Middle frontal gyrus (tissue), 1 donor: ENCODE results near the gene RNF220.

ENCODE experiments used
- DNase-seq: peaks from one replicate; pipeline ENCODE4 v3.0.0-alpha.2; 2015; ENCODE audit warnings: low spot score; ENCODE audit errors: extremely low spot score

RNF220 gene

DNA sequence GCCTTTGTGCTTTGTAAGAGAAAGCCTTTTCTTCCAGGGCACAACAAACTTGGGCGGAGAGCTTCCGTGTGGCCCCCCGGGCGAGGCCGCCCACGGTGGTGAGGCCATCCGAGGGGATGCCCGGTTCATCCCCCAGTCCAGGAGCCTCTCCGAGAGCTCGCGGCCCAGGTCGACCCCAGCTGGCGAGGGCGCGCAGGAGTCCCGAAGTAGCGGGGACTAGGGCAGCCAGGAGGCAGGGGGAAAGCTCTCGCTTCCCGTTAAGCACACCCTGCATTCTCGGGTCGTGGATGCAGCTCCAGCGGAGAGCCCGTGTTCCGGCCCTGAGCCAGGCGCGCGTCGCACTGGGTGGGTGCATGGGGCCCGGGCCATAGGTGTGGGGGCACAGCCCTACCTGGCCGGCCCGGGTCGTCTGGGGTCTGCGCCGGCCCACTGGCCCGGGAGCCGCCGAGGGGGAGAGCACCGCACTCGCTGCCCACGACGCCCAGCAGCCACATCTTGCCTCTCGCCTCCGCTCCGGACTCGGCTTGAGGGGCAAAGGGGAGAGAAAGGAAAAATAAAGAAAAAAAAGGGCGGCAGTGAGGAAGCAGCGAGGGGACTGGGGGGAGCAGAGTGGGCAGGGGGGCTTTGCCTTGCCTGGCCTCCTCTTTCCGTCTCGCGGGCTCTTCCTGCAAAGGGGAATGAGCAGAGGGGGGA is 1.8 kb downstream of the RNF220 start:
- no peak for DNase-seq

- no peak for DNase-seq
Measured at GRCh38 chr1:44407430-44408211, 2.6 kb downstream of the RNF220 start.

- DNase-seq, result no peak
Measured at GRCh38 chr1:44408212-44408582, 3.1 kb downstream of the RNF220 start.

DNA sequence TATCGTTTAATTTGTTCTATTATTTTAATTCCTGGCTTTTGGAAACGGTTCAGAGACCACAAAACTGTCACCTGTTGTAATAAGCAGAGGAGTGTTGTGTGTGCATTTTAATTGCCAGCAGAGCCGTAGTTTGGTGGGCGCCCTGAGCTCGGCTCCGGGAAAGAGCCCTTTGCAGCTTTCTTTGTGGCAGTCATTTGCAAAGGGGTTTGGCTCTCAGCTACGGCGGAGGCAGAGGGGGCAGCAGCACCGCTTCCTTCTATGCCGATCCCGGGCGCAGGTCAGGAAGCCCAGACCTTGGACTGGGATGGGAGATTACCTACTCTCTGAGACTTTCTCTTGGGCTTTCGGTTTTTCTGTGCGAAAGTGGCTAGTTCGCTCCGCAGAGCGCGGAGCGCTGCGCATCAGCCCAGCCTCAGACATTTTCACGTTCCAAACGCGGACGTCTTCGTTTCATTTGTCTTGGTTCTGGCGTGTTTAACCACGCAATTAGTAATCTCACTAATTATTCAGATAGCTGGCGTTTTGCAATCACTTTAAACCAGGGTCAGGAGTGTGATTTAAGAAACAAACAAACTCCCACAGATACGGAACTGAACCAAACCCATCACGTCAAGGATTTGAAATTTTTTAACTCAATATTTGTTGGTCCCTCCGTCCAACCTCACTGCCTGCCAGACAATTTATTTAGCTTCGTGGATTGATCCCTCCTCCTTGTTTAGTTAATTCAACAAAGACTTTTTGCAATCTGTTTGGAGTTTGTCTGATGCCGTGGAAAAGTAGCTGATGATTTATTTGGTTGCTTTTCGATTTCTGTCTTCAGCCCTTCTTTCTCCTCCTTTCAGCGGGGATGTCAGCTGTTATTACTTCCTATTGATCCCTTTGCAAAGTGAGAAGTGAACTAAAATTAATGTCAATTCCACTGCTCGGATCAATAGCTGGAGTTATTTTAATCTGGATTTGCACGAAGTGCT is 3.9 kb downstream of the RNF220 start:
- DNase-seq, result no peak

DNA sequence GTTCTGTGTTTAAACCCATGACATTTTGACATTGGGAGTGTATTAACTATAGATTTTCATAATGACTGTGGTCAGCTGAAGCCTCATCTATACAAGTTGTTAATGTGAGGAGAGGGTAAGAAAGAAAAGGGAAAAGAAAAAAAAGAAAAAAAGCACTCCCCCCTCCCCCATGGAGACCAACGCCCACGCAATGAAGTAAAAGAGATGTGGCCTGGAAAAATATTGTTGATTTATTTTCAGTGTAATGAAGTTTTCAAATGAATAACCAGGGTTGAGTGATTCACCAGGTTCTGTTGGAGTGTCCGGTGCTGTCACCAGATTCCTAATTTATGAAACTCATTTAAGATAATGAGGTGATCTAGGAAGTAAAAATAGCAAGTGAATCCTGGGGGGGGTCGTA is 4.7 kb downstream of the RNF220 start:
- no peak for DNase-seq

DNA sequence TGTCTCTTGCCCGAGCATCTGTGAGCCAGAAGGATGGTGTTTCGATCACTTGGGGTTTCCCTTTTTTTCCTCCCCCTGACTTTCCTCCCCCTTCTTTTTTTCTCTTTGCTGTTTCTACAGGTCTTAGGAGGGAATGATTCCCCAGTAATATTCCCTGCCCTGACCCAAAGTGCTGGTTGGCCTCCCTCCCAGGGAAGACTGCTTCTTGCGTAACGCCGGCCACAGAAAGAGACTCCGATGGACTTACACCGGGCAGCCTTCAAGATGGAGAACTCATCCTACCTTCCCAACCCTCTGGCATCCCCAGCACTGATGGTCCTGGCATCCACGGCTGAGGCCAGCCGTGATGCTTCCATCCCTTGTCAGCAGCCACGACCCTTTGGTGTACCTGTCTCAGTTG is 6.8 kb downstream of the RNF220 start:
- DNase-seq, result no peak

- no peak for DNase-seq
Measured at GRCh38 chr1:44412601-44413000, 7.5 kb downstream of the RNF220 start.

- no peak for DNase-seq
Measured at GRCh38 chr1:44413740-44414139, 8.7 kb downstream of the RNF220 start.

GRCh38 chr1:44415013-44415412 is 10.0 kb downstream of the RNF220 start:
- DNase-seq, result no peak

GRCh38 chr1:44416408-44416807 is 11.4 kb downstream of the RNF220 start:
- DNase-seq, result no peak

DNA sequence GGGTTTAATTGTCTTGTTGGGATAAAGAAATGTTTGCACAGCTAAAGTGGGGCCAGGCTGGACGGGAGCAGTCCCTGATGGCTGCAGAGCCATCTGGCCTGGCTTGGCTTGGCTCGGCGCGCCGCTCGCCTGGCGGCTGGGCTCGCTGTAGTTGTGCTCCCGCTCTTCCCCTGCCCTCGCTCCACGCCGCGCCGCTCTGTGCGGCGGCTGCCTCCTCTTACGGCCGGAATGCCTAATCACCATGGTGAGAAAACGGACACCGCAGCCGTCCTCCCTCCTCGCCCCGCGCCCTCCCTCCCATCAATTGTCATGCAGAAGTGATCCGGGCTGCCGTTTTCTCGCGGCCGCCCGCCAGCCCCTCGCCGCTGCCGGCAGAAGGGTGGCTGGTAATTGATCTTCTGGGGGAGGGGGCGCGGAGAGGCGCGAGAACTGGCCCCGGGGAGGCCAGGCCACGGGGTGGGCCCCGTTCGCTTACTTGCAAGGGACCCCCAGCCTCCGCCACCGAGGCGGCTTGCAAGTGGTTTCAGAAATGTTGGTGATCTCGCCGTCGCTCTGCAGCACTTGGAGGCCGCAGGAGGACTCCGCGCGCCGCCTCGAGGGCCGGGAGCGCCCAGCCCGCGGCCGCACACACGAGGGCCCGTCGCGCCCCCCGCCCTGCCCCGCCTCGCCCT is 12.4 kb downstream of the RNF220 start:
- peak; percentile 49 for DNase-seq

DNA sequence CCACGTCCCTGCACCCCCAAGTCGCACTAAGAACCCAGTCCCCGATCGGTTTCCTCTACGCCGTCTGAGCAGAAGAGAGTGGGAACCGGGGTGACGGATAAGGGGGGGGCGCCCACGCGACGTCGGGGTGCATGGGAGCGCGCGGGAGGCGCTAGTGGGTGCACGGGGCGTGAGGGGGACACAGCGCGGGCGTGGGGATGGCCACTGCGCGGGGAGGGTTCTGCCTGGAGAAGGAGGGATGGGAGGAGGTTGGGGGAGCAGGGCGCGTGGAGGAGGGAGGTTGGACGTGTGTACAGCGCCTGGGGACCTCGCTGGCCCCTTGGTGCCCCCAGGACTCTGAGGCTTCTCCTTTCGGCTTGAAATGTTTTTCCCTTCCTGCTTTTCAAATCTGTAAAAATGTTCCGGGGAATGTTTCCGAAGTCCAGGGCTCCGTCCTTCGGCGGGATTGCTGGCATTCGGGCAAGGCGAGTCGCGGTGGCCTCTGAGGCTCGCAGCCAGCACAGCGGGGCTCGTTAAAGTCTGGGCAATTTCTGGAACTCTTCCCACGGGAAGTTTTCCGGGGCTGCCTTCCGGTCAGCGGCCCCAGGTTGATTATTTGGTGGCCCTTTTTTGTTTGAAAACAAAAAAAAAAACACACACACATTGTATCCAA is 13.1 kb downstream of the RNF220 start:
- DNase-seq, result no peak

DNA sequence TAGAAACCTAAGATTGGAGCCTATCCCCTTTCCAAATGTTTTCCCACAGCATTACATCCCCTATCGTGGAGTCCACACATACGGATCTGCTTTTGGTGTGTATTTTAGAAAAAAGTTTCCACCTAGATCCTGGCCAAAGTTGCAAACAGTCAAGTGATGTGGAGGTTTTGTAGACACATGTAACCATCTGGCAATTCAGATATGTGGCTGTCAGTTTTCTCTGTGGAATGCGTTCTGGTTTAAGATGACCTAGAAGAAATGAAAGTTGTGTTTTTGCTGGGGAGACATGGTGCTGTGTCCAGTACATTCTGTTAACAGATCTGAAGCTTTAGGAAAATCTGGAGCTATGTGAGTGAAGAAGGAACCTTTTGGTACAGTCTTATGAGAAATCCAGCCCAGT is 14.8 kb downstream of the RNF220 start:
- no peak for DNase-seq

DNA sequence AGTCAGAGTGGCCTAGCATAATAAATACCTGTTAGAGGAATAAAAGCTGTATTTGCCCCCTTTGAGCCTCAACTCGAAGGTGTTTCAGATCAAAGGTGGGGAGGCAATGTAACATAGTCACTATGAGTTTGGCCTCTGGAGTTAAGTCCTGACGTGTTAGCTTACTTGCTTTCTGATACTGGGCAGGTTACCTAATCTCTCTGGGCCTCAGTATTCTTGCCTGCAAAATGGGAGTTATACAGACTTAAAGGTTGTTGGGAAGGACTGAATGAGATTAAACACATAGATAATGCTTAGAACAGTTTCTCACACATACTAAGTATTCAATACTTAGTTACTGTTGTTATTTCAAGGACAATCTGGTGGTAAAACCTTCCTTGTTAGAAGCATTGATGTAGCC is 15.5 kb downstream of the RNF220 start:
- DNase-seq, result no peak

- DNase-seq, result no peak
Measured at GRCh38 chr1:44421446-44421884, 16.4 kb downstream of the RNF220 start.

GRCh38 chr1:44422161-44422560 is 17.1 kb downstream of the RNF220 start:
- DNase-seq, result no peak

DNA sequence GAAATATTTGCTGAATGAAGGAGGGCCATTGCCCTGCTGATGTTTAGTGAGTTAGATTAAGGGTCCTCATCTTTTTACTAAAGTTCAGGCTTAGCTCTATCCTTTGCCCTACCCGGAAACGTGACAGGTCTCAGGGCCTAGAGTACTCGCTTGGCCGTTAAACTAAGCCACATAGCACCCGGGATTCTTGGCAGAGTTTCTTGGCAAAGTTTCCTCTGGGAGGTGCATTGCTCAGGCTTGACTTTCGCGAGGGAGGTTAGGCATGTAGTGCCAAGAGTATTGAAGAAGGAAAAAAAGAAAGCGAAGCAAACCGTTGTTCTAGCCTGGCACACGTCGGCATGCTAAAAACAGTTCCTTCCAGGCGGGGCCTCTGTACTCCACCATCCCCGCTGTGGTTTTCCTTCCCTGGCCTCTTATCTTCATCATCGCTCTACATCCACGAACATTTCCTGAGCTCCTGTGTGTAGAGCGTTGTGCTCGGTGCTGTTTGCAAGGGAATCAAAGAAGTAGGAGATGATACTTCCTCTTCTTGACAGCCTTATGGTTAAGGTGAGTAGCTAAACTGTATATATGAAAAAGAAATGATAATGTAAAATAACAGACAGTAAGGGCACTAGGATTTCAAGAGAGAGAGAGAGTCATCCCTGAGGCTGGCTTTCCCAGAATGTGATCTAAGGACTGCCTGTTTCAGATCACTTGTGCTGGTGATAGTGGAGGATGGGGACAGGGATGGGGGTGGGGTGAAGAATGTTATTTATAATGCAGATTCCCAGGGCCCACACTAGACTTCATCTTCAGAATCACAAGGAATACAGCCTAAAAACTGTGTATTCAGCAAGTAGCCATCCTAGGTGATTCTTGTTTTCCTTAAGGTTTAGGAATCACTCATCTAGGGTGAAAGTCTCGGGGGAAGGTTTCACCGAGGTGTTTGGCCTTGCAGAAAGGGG is 18.8 kb downstream of the RNF220 start:
- no peak for DNase-seq

DNA sequence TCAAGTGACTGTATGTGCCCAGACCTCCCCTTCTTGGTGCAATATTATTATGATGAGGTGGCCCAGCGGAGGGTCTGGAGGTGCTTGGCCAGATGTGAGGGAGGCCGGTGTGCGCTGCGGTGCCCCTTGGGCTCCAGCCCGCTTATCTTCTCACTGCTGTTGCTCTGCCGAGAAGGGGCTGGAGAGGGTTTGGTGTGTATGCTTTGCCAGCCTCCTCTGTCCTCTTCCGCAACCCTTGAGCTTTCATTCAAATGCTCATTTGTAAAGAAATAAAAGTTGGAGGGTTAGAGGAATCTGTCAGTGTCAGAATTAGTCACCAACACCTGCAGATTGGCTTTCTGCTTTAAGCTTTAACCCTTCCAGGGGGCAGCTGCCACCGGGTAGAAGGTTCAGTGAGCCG is 19.7 kb downstream of the RNF220 start:
- DNase-seq, result no peak

- DNase-seq, result no peak
Measured at GRCh38 chr1:44425341-44426082, 20.5 kb downstream of the RNF220 start.
